Measurements from ENCODE around the gene CRHR2.

DNA sequence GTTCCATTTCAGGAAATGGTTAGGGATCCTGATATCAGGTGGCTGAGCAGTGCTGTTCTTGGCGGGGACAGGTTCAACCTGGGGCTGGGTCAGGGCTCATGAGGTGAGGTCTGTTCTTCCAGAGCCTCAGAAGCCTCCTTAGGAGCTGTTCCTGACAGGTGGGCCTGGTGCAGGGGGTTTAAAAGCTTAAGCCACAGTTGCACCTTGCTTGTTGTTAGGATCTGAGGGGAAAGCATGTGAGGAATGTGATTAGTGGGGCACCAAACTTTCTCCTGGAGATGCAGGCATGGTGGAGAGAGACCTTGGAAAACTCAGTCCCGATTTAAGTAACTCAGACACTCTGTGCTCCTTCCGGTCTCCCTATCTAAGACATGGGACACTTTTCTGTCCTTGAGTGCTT lies 18.7 kb upstream of the CRHR2 start:
- TF ChIP-seq, protein P1, sequence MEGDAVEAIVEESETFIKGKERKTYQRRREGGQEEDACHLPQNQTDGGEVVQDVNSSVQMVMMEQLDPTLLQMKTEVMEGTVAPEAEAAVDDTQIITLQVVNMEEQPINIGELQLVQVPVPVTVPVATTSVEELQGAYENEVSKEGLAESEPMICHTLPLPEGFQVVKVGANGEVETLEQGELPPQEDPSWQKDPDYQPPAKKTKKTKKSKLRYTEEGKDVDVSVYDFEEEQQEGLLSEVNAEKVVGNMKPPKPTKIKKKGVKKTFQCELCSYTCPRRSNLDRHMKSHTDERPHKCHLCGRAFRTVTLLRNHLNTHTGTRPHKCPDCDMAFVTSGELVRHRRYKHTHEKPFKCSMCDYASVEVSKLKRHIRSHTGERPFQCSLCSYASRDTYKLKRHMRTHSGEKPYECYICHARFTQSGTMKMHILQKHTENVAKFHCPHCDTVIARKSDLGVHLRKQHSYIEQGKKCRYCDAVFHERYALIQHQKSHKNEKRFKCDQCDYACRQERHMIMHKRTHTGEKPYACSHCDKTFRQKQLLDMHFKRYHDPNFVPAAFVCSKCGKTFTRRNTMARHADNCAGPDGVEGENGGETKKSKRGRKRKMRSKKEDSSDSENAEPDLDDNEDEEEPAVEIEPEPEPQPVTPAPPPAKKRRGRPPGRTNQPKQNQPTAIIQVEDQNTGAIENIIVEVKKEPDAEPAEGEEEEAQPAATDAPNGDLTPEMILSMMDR (IDR thresholded peaks at IDR 0.05), result no peak
- TF ChIP-seq, protein P2, sequence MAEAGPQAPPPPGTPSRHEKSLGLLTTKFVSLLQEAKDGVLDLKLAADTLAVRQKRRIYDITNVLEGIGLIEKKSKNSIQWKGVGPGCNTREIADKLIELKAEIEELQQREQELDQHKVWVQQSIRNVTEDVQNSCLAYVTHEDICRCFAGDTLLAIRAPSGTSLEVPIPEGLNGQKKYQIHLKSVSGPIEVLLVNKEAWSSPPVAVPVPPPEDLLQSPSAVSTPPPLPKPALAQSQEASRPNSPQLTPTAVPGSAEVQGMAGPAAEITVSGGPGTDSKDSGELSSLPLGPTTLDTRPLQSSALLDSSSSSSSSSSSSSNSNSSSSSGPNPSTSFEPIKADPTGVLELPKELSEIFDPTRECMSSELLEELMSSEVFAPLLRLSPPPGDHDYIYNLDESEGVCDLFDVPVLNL (CRISPR knock-in tag; IDR thresholded peaks at IDR 0.05; ENCODE audit: borderline replicate concordance, low read depth), result no peak
- TF ChIP-seq SOX15 (CRISPR knock-in tag; IDR thresholded peaks at IDR 0.05), result no peak
- no peak for TF ChIP-seq SP1 (CRISPR knock-in tag; conservative IDR thresholded peaks at IDR 0.05)
- no peak for TF ChIP-seq TEAD4 (CRISPR knock-in tag; IDR thresholded peaks at IDR 0.05)
- no peak for TF ChIP-seq ZNF232 (CRISPR knock-in tag; IDR thresholded peaks at IDR 0.05)
- TF ChIP-seq ETV6 (CRISPR knock-in tag; IDR thresholded peaks at IDR 0.05), result no peak
- TF ChIP-seq, protein P3, sequence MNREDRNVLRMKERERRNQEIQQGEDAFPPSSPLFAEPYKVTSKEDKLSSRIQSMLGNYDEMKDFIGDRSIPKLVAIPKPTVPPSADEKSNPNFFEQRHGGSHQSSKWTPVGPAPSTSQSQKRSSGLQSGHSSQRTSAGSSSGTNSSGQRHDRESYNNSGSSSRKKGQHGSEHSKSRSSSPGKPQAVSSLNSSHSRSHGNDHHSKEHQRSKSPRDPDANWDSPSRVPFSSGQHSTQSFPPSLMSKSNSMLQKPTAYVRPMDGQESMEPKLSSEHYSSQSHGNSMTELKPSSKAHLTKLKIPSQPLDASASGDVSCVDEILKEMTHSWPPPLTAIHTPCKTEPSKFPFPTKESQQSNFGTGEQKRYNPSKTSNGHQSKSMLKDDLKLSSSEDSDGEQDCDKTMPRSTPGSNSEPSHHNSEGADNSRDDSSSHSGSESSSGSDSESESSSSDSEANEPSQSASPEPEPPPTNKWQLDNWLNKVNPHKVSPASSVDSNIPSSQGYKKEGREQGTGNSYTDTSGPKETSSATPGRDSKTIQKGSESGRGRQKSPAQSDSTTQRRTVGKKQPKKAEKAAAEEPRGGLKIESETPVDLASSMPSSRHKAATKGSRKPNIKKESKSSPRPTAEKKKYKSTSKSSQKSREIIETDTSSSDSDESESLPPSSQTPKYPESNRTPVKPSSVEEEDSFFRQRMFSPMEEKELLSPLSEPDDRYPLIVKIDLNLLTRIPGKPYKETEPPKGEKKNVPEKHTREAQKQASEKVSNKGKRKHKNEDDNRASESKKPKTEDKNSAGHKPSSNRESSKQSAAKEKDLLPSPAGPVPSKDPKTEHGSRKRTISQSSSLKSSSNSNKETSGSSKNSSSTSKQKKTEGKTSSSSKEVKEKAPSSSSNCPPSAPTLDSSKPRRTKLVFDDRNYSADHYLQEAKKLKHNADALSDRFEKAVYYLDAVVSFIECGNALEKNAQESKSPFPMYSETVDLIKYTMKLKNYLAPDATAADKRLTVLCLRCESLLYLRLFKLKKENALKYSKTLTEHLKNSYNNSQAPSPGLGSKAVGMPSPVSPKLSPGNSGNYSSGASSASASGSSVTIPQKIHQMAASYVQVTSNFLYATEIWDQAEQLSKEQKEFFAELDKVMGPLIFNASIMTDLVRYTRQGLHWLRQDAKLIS (CRISPR knock-in tag; IDR thresholded peaks at IDR 0.05; ENCODE audit: borderline replicate concordance), result no peak
- TF ChIP-seq, protein P4, sequence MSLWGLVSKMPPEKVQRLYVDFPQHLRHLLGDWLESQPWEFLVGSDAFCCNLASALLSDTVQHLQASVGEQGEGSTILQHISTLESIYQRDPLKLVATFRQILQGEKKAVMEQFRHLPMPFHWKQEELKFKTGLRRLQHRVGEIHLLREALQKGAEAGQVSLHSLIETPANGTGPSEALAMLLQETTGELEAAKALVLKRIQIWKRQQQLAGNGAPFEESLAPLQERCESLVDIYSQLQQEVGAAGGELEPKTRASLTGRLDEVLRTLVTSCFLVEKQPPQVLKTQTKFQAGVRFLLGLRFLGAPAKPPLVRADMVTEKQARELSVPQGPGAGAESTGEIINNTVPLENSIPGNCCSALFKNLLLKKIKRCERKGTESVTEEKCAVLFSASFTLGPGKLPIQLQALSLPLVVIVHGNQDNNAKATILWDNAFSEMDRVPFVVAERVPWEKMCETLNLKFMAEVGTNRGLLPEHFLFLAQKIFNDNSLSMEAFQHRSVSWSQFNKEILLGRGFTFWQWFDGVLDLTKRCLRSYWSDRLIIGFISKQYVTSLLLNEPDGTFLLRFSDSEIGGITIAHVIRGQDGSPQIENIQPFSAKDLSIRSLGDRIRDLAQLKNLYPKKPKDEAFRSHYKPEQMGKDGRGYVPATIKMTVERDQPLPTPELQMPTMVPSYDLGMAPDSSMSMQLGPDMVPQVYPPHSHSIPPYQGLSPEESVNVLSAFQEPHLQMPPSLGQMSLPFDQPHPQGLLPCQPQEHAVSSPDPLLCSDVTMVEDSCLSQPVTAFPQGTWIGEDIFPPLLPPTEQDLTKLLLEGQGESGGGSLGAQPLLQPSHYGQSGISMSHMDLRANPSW (CRISPR knock-in tag; conservative IDR thresholded peaks at IDR 0.05; ENCODE audit: low read depth), result no peak
- TF ChIP-seq, protein P5, sequence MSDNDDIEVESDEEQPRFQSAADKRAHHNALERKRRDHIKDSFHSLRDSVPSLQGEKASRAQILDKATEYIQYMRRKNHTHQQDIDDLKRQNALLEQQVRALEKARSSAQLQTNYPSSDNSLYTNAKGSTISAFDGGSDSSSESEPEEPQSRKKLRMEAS (CRISPR knock-in tag; IDR thresholded peaks at IDR 0.05), result no peak
- no peak for TF ChIP-seq JUN (CRISPR knock-in tag; IDR thresholded peaks at IDR 0.05)
- TF ChIP-seq OVOL2 (CRISPR knock-in tag; IDR thresholded peaks at IDR 0.05; ENCODE audit: borderline replicate concordance), result no peak
- TF ChIP-seq TEAD1 (CRISPR knock-in tag; IDR thresholded peaks at IDR 0.05), result no peak
- TF ChIP-seq ZNF263 (CRISPR knock-in tag; IDR thresholded peaks at IDR 0.05; ENCODE audit: low read depth), result no peak
